Heart left ventricle (tissue), 13 donors: Measurements from ENCODE around the gene VAC14.

Source experiments
- CTCF ChIP-seq, 12 donors: fragments of 200-600 bp; sonication (generic) in 4 of 12; IDR thresholded peaks; one replicate each; pipeline versions ENCODE4 v1.5.0 to v1.8.0; 2018 to 2022; ENCODE audit warnings: antibody characterized with exemption in 12 of 12, mild to moderate bottlenecking in 5 of 12
- POLR2A ChIP-seq, 2 donors: fragments of 450-650 bp; IDR thresholded peaks; one replicate each; pipeline ENCODE4 v1.6.1; 2017; ENCODE audit warnings: antibody characterized with exemption in 2 of 2, mild to moderate bottlenecking in 2 of 2, moderate library complexity in 2 of 2
- donor health status: ischemic (EF 13 %, LVEDD 7.1; RV severe dilation, severe dysfunction).
- donor health status: DM: no; HTN: yes; CAD: no.
- donor health status: DM: no; HTN: no; CAD: no.
- donor health status: ischemic (EF 25% LVEDD 6.9; RV normal size, moderate dysfunction).
- donor health status: ischemic (EF 25% LVEDD 5.7; RV mildly dilated, moderate dysfunction).
- donor health status: ischemic (EF 35%, LVEDD 5.7; RV mildly dilated, moderate dysfunction).
- donor health status: nonischemic (EF 11% LVEDD 7.7; RV severe dilation, severe dysfunction).
- donor health status: DM: yes; HTN: yes; CAD: no.
- donor health status: PGD.
- donor health status: ischemic (EF 29% LVEDD 5.4; RV normal size, mild dysfunction).
- donor health status: nonischemic (EF 23%, LVEDD 6.1; RV moderate dilation, normal function).

- no peak for TF ChIP-seq CTCF (IDR thresholded peaks at IDR 0.05)
- TF ChIP-seq POLR2A (IDR thresholded peaks at IDR 0.05), result no peak
Observed at GRCh38 chr16:70803319-70803718, 2.4 kb upstream of the VAC14 start.
